ENCODE data around the gene TOR4A. TPM values are rescaled to one million over a fixed set of nuclear protein-coding genes. Genes with fewer than 3 reads are reported as not detected.
A peak's percentile ranks its signal among the peaks of the same experiment; 100 is the strongest.

Gene TOR4A
- total and polyA plus RNA-seq, 5 donors from 2014 or later, result 2.6 to 6.1 (median 4.1) TPM

DNA sequence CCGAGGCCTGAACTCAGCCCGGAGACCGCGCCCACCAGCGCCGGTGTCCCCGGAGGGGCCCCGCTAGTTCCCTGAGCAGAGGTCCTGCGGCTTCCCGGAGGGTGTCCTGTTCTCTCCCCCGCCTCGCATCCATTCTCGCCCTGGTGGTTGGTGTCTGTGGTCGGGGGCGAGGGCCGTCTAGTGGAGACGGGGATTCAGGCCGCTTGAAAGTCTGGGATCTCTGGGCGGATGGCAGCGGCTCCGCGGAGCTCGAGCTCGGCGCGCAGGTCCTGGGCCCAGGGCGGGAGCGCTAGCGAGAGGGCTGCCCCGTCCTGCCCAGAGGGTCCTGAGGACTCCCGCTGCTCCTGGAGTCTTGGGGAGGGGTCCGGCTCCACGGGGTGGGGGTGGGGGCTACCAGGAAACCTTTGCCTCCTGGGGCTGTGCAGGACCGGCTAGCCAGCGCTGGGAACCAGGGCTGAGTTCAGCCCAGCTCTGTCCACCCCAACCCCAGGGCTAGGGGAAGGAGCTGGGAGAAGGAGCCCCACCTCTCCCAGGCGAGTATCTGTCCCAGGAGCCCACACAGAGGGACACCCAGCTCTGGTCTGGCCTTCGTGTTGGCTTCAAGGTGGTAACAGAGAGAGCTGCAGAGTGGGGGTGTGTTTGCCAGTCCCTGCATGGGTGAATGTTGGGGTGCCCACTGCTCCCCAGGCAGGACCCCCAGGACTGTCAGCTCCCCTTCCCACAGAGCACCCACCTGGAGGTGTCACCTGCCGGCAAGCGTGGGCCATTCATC lies 4.0 kb downstream of the TOR4A start:
- Mint-ChIP-seq H3K27ac (no peak overlapping the region), H3K4me1 (peaks cover 0 to 16% (median 3%) of the 10 kb centered on the region in 4 donors)
- ATAC-seq (ENCODE audit: low read depth in 2 of 2), result no peak

GRCh38 chr9:137286975-137287383 lies 9.5 kb downstream of the TOR4A start:
- Mint-ChIP-seq H3K4me1 (peaks cover 0 to 3% (median 0%) of the 10 kb centered on the region in 4 donors), H3K27me3 (peaks cover 8% of the 10 kb centered on the region), H3K4me3 (no peak overlapping the region), H3K9me3 (peaks cover 0 to 2% (median 0%) of the 10 kb centered on the region in 7 donors), H3K36me3 (no peaks in the 10 kb centered on the region), H3K27ac (no peak overlapping the region)
- Histone ChIP-seq H3K9me3 (ENCODE audit: control insufficient read depth in 2 of 2, low read length in 2 of 2) (no peaks in the 10 kb centered on the region), H3K27ac (ENCODE audit: insufficient read depth, low read length, poor library complexity, severe bottlenecking) (no peak overlapping the region), H3K36me3 (ENCODE audit: control insufficient read depth, insufficient read depth, low read length) (no peaks in the 10 kb centered on the region), H3K4me1 (ENCODE audit: control insufficient read depth, insufficient read depth, low read length, poor library complexity, severe bottlenecking) (no peaks in the 10 kb centered on the region), H3K27me3 (ENCODE audit: control insufficient read depth, insufficient read depth, low read length) (no peaks in the 10 kb centered on the region), H3K4me3 (ENCODE audit: low read depth, low read length) (no peak overlapping the region)
- DNase-seq, result peak in 1 of 3 donors; percentile 59
- ATAC-seq (ENCODE audit: low read depth in 2 of 2), result peak; percentile 47 to 55

More for the DNA sequence above, 4.0 kb downstream of the TOR4A start:
- no peak for DNase-seq
- no peaks in the 10 kb centered on the region for H3K9me3 Mint-ChIP-seq
- Histone ChIP-seq H3K27me3 (ENCODE audit: control insufficient read depth, insufficient read depth, low read length) (no peaks in the 10 kb centered on the region), H3K4me1 (ENCODE audit: control insufficient read depth, insufficient read depth, low read length, poor library complexity, severe bottlenecking) (peaks cover 28% of the 10 kb centered on the region), H3K36me3 (ENCODE audit: control insufficient read depth, insufficient read depth, low read length) (peaks cover 3% of the 10 kb centered on the region), H3K27ac (ENCODE audit: insufficient read depth, low read length, poor library complexity, severe bottlenecking) (no peak overlapping the region), H3K9me3 (ENCODE audit: control insufficient read depth in 2 of 2, low read length in 2 of 2) (no peaks in the 10 kb centered on the region), H3K4me3 (ENCODE audit: low read depth, low read length) (no peak overlapping the region)
- H3K27me3 Mint-ChIP-seq, result peaks cover 4% of the 10 kb centered on the region
- H3K36me3 Mint-ChIP-seq, result no peaks in the 10 kb centered on the region
- peak overlapping the region in 1 of 4 donors; percentile 66 for H3K4me3 Mint-ChIP-seq

GRCh38 chr9:137293094-137293481 lies 15.6 kb downstream of the TOR4A start:
- no peak overlapping the region for H3K4me3 Mint-ChIP-seq
- H3K27ac ChIP-seq (ENCODE audit: insufficient read depth, low read length, poor library complexity, severe bottlenecking), result no peak overlapping the region
- H3K27ac Mint-ChIP-seq, result no peak overlapping the region
- H3K4me1 Mint-ChIP-seq, result peaks cover 0 to 9% (median 3%) of the 10 kb centered on the region in 4 donors
- H3K27me3 Mint-ChIP-seq, result peaks cover 30% of the 10 kb centered on the region
- peaks cover 0 to 1% (median 0%) of the 10 kb centered on the region in 7 donors for H3K9me3 Mint-ChIP-seq
- peaks cover 0 to 5% of the 10 kb centered on the region in 2 experiments for H3K9me3 ChIP-seq (ENCODE audit: control insufficient read depth in 2 of 2, low read length in 2 of 2)
- DNase-seq (no peak), ATAC-seq (ENCODE audit: low read depth in 2 of 2) (no peak)
- H3K36me3 ChIP-seq (ENCODE audit: control insufficient read depth, insufficient read depth, low read length), result no peaks in the 10 kb centered on the region
- no peak overlapping the region for H3K4me3 ChIP-seq (ENCODE audit: low read depth, low read length)
- peaks cover 7% of the 10 kb centered on the region for H3K4me1 ChIP-seq (ENCODE audit: control insufficient read depth, insufficient read depth, low read length, poor library complexity, severe bottlenecking)
- H3K27me3 ChIP-seq (ENCODE audit: control insufficient read depth, insufficient read depth, low read length), result peaks cover 7% of the 10 kb centered on the region
- no peaks in the 10 kb centered on the region for H3K36me3 Mint-ChIP-seq

DNA sequence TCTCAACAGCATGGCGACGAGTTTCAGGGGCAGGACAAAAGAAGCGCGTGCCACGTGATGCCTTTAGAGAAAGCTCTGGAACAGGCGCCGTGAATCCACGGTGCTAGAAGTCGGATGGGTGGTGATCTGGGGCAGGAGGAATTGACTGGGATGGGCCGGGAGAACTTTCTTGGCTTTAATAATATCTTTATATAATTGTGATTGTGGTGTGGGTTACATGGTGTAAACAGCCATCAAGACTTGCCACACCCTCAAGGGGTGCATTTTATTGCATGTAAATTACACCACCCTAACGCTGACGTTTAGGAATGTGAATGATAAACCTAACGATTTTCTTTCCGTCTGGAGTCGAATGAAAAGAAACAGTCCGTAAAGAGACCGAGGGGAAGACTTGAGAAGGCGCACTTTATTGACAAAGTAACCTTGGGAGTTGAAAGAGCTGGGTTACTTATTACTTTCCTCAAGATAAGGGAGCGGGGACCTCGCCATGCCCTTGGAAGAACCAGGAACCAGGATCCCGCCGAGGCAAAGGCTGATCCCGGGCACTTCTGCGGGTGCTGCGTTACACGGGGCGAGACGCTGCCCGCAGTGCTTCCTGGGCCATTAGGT lies 16.1 kb downstream of the TOR4A start:
- Mint-ChIP-seq H3K36me3 (no peaks in the 10 kb centered on the region), H3K27ac (no peak overlapping the region), H3K4me1 (peaks cover 0 to 9% (median 3%) of the 10 kb centered on the region in 4 donors), H3K27me3 (peaks cover 30% of the 10 kb centered on the region), H3K9me3 (peaks cover 0 to 1% (median 0%) of the 10 kb centered on the region in 7 donors), H3K4me3 (peak overlapping the region in 3 of 4 donors; percentile 33 to 87 (median 46))
- H3K9me3 ChIP-seq (ENCODE audit: control insufficient read depth in 2 of 2, low read length in 2 of 2), result peaks cover 0 to 5% of the 10 kb centered on the region in 2 experiments
- no peaks in the 10 kb centered on the region for H3K36me3 ChIP-seq (ENCODE audit: control insufficient read depth, insufficient read depth, low read length)
- H3K27me3 ChIP-seq (ENCODE audit: control insufficient read depth, insufficient read depth, low read length), result peaks cover 7% of the 10 kb centered on the region
- no peak for DNase-seq
- ATAC-seq (ENCODE audit: low read depth in 2 of 2), result no peak
- peaks cover 7% of the 10 kb centered on the region for H3K4me1 ChIP-seq (ENCODE audit: control insufficient read depth, insufficient read depth, low read length, poor library complexity, severe bottlenecking)
- no peak overlapping the region for H3K27ac ChIP-seq (ENCODE audit: insufficient read depth, low read length, poor library complexity, severe bottlenecking)
- no peak overlapping the region for H3K4me3 ChIP-seq (ENCODE audit: low read depth, low read length)

GRCh38 chr9:137294091-137294680 lies 16.7 kb downstream of the TOR4A start:
- DNase-seq, result peak in 1 of 3 donors; percentile 59
- H3K36me3 ChIP-seq (ENCODE audit: control insufficient read depth, insufficient read depth, low read length), result no peaks in the 10 kb centered on the region
- H3K27me3 ChIP-seq (ENCODE audit: control insufficient read depth, insufficient read depth, low read length), result peaks cover 7% of the 10 kb centered on the region
- Mint-ChIP-seq H3K27me3 (peaks cover 30% of the 10 kb centered on the region), H3K9me3 (peaks cover 0 to 1% (median 0%) of the 10 kb centered on the region in 7 donors), H3K4me1 (peaks cover 0 to 9% (median 3%) of the 10 kb centered on the region in 4 donors), H3K27ac (peak overlapping the region in 1 of 3 donors; percentile 60), H3K36me3 (no peaks in the 10 kb centered on the region), H3K4me3 (peak overlapping the region in 3 of 4 donors; percentile 6 to 64 (median 60))
- H3K4me3 ChIP-seq (ENCODE audit: low read depth, low read length), result no peak overlapping the region
- no peak overlapping the region for H3K27ac ChIP-seq (ENCODE audit: insufficient read depth, low read length, poor library complexity, severe bottlenecking)
- H3K4me1 ChIP-seq (ENCODE audit: control insufficient read depth, insufficient read depth, low read length, poor library complexity, severe bottlenecking), result peaks cover 7% of the 10 kb centered on the region
- H3K9me3 ChIP-seq (ENCODE audit: control insufficient read depth in 2 of 2, low read length in 2 of 2), result peaks cover 0 to 5% of the 10 kb centered on the region in 2 experiments
- ATAC-seq (ENCODE audit: low read depth in 2 of 2), result no peak

GRCh38 chr9:137294681-137295237 lies 17.2 kb downstream of the TOR4A start:
- Mint-ChIP-seq H3K27me3 (peaks cover 32% of the 10 kb centered on the region), H3K36me3 (no peaks in the 10 kb centered on the region), H3K9me3 (peaks cover 0 to 1% (median 0%) of the 10 kb centered on the region in 7 donors), H3K4me1 (peaks cover 0 to 9% (median 3%) of the 10 kb centered on the region in 4 donors), H3K4me3 (peak overlapping the region in 3 of 4 donors; percentile 6 to 64 (median 60)), H3K27ac (peak overlapping the region in 1 of 3 donors; percentile 60)
- no peak overlapping the region for H3K27ac ChIP-seq (ENCODE audit: insufficient read depth, low read length, poor library complexity, severe bottlenecking)
- peaks cover 0 to 5% of the 10 kb centered on the region in 2 experiments for H3K9me3 ChIP-seq (ENCODE audit: control insufficient read depth in 2 of 2, low read length in 2 of 2)
- peaks cover 7% of the 10 kb centered on the region for H3K4me1 ChIP-seq (ENCODE audit: control insufficient read depth, insufficient read depth, low read length, poor library complexity, severe bottlenecking)
- H3K27me3 ChIP-seq (ENCODE audit: control insufficient read depth, insufficient read depth, low read length), result peaks cover 7% of the 10 kb centered on the region
- DNase-seq (peak in 1 of 3 donors; percentile 43), ATAC-seq (ENCODE audit: low read depth in 2 of 2) (no peak)
- no peaks in the 10 kb centered on the region for H3K36me3 ChIP-seq (ENCODE audit: control insufficient read depth, insufficient read depth, low read length)
- no peak overlapping the region for H3K4me3 ChIP-seq (ENCODE audit: low read depth, low read length)

DNA sequence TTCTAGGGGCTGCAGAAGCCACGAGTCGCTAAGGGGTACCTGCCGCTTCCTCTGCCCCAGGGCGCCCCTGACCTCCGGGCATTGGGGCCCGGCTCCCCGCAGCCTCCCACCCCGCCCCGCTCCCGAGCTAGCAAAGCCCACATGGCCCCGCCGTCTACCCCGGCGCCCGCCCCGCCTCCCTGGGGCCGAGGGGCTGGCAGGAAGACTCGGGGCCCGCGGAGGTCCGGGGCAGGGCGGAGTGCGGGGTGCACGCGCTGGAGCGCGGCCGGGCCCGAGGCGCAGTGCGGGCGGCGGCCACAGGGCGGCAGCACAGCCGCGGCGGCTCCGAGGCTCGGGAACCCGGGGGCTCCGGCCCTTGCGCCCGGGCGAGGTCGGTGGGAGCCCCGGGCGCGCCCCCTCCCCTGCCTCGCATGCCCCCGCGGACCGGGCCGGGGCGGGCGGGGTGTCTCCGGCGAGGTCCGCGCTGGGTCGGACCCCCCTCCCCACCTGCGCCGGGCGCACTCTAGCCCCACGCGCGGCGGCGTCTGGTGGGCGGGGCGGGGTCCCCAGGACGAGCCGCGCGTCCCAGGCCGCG lies 17.8 kb downstream of the TOR4A start:
- peaks cover 7% of the 10 kb centered on the region for H3K27me3 ChIP-seq (ENCODE audit: control insufficient read depth, insufficient read depth, low read length)
- peaks cover 0 to 1% (median 0%) of the 10 kb centered on the region in 7 donors for H3K9me3 Mint-ChIP-seq
- no peak overlapping the region for H3K27ac ChIP-seq (ENCODE audit: insufficient read depth, low read length, poor library complexity, severe bottlenecking)
- DNase-seq (peak; percentile 36 to 56 (median 39)), ATAC-seq (ENCODE audit: low read depth in 2 of 2) (peak; percentile 76 to 80)
- peaks cover 0 to 12% (median 3%) of the 10 kb centered on the region in 4 donors for H3K4me1 Mint-ChIP-seq
- H3K9me3 ChIP-seq (ENCODE audit: control insufficient read depth in 2 of 2, low read length in 2 of 2), result peaks cover 0 to 5% of the 10 kb centered on the region in 2 experiments
- no peaks in the 10 kb centered on the region for H3K36me3 ChIP-seq (ENCODE audit: control insufficient read depth, insufficient read depth, low read length)
- H3K27ac Mint-ChIP-seq, result no peak overlapping the region
- H3K4me3 ChIP-seq (ENCODE audit: low read depth, low read length), result no peak overlapping the region
- peaks cover 36% of the 10 kb centered on the region for H3K27me3 Mint-ChIP-seq
- no peaks in the 10 kb centered on the region for H3K36me3 Mint-ChIP-seq
- peak overlapping the region in 3 of 4 donors; percentile 6 to 64 (median 60) for H3K4me3 Mint-ChIP-seq
- peaks cover 7% of the 10 kb centered on the region for H3K4me1 ChIP-seq (ENCODE audit: control insufficient read depth, insufficient read depth, low read length, poor library complexity, severe bottlenecking)
